ENCODE results near the gene MYH10.
"Not testable (repeated sequence)": the region's sequence is repeated elsewhere in the genome, so short reads cannot be mapped to it uniquely, and the experiment has no call there.

MYH10 gene

DNA sequence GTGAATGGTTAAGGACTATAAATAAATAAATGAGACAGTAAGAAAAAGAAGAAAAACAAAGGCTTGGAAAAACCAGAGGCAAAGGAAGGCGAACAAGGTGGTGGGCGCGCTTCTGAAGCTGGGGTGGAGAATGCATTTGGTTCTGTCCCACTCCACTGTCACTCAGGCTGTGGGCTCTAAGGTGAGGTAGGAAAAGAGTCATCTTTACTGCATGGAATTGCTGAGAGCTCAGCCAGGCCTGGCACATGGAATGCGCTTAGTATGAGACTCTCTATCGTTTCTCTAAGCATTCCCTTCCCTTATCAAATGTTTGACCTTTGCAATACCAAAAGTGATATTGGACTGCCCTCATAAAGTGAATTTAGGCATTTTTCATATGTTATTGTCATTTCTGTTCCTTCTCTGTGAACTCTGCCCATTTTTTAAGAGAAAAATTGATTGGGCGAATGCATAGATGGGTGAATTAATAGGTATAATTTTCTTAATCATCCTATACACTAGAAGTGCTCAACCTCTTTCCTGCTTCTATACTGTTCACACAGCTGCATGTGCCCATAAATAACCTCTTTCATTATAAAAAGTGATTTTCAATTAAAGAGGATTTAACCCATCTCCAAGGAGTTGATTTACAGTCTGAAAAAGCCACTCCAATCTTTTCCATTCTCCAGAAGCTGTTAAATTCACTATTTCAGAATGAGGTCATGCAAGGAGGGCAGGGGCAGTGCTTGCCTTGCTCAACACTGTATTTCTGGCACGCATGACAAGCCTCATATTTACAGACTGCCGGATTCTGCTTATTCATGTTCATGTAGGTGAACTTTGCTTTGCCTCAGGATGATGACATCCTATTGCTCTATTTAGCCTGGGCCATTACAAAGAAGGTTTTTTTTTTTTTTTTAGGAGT, 87.7 kb downstream of the MYH10 start:
- no peak for FAIRE-seq

DNA sequence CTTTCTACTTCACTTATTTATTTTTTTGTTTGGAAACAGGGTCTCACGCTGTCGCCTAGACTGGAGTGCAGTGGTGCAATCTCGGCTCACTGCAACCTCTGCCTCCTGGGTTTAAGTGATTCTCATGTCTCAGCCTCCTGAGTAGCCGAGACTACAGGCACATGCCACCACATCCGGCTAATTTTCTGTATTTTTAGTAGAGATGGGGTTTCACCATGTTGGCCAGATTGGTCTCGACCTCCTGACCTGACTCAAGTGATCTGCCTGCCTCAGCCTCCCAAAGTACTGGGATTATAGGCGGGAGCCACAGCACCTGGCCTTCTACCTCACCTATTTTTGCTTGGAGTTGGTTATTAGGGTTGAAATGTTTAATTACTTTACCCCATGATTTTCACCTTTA, 90.5 kb downstream of the MYH10 start:
- not testable (repeated sequence) for FAIRE-seq

GRCh38 chr17:8537734-8538133, 92.8 kb downstream of the MYH10 start:
- FAIRE-seq: no peak

GRCh38 chr17:8534498-8535188, 95.9 kb downstream of the MYH10 start:
- no peak for FAIRE-seq

GRCh38 chr17:8532021-8532420, 98.5 kb downstream of the MYH10 start:
- no peak for FAIRE-seq

DNA sequence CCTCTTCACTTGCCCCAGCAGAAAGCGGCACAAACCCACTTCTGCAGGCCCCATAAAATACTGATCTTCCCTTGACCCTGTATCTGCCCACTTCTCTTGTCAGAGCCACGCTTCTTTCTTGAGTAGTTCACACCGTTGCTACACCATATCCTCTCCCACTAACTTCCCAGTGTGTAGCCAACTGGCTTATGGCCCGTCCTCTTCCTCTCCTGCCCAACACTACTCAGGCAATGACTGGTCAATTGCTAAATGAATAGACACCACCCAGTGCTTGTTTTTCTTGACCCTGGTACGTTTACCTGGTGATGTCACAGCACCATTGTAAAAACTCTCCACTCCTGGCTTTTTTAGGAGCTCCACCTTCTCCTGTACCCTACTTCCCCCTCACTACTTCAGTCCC, 107.9 kb downstream of the MYH10 start:
- no peak for FAIRE-seq

DNA sequence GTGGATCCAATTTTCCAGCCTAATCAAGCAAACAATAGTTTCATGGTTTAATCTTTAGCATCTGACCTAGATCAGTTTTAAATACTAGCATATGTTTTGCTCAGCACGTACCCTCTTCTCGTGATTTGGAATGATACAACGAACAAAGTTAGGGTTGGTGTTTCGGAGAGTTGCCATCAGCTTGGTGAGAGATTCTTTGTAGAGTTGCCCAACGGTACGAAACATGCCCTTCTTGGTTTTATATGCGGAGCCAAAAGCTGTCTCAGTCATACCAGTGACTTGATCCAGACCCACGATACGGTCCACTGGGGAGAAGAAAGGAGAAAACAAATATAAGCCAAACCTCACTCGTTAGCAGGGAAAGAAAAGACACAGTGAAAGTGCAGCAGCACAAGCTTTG, 109.5 kb downstream of the MYH10 start:
- no peak for FAIRE-seq

DNA sequence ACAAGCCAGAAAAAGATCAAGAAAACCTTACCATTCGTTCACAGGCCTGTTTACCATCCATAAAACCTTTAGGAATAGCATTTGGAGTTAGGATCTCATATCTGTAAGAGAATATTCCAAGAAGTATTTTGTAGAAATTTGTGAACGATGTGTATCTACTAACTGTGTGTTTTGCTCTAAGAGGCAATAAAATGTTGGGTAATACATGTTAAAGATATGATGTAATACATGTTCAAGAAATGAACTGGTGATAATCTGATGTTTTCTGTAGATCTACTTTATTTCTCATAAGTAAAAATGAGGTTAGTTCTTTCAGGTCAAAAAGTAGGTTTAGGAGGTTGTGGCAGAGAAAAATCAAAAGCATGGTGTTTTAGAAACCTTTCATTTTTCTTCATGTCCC, 111.7 kb downstream of the MYH10 start:
- FAIRE-seq: no peak

- FAIRE-seq: no peak
Observed at GRCh38 chr17:8518326-8518725, 112.2 kb downstream of the MYH10 start.

DNA sequence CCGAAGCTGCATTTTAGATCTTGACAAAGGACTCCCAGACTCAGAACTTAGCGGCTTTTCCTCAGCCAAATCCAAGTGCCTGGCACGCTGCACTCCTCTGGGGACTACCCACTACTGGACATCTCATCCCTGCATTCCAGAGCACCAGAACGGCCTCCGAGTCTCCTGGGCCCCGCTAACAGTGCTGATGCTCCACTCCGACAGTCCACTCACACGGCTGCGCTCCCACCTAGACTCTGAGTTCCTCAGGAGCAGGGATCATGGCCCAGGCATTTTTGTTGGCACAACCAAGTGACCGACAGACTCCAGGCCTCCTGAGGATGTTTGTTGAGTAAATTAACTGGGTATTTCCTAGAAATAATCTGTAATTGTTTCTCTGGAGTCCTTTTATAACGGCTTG, 115.7 kb downstream of the MYH10 start:
- no peak for FAIRE-seq

DNA sequence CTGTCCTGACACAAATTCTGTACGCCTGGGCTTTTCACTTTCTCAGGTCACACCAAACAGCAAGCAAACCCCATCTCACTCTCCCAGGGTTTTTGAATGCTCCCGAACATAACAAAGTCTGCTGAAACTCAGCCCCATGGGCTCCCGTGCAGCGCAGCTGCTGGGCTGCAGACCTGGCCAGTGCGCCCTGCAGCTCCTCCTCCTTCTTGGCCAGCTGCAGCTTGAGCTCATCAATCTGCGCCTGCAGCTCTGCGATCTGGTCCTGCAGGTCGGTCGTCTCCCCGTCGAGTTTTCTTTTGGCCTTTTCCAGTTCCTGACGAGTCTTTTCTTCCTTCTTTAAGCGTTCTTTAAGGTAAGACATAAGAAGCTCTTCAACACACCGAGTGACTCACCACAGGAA, 124.4 kb downstream of the MYH10 start:
- no peak for FAIRE-seq

GRCh38 chr17:8504460-8505207, 125.9 kb downstream of the MYH10 start:
- no peak for FAIRE-seq

GRCh38 chr17:8503807-8504206, 126.7 kb downstream of the MYH10 start:
- FAIRE-seq: no peak

DNA sequence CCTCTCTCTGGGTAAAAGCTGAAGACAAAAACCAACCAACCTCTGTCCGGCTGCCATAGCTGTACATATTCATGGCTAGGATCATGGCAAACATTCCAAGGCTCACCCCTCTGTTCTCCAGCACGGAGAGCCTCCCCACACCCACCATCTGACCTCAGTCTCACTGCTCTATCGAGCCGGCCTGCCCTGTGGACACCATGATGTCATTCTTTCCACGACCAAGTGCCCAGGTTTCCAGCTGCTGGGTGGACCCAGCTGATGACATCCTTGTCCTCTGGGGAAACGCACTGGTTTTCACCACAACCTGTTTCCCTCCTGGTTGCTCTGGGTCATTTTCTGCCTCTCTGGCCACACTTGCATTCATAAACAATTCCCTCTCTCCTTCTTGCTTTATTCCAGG, 127.2 kb downstream of the MYH10 start:
- no peak for FAIRE-seq

- no peak for FAIRE-seq
Observed at GRCh38 chr17:8502126-8502525, 128.4 kb downstream of the MYH10 start.

GRCh38 chr17:8500609-8501008, 129.9 kb downstream of the MYH10 start:
- no peak for FAIRE-seq

DNA sequence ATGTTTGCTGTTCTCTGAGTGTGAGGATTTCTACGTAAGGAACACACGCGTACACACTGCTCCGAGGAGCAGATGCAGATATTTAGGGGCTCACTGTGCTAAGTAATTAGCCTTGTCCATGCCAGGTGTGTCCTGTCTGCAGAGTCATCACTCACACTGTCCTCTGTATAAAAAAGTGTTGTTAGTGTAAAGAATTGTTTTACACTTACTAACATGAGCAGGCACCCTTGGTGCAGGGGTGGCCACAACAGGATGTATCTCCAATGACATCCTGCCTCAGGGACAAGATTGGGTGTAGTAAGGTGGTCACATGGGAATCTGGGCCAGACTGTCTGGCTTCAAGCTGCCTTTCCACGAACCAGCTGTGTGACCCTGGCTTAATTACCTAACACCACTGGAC, 130.9 kb downstream of the MYH10 start:
- no peak for FAIRE-seq

DNA sequence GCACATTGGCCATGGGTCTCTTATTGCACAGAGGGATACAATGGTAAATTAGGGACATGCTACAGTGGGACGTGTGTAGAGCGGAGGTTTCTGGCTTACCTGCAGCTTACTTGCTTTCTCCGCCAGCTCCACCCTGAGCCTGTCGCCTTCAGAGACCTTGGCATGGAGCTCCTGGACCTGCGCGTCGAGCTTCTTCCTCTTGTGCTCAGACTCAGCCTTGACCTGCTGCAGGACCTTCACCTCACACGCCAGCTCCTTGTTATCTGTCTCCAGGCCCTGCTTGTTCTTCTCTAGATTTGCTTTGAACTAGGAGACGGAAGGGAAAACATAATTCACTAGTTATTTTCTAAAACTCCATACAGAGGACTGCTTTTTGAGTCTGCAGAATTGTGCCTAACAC, 131.4 kb downstream of the MYH10 start:
- FAIRE-seq: no peak

- no peak for FAIRE-seq
Observed at GRCh38 chr17:8496081-8496480, 134.4 kb downstream of the MYH10 start.

DNA sequence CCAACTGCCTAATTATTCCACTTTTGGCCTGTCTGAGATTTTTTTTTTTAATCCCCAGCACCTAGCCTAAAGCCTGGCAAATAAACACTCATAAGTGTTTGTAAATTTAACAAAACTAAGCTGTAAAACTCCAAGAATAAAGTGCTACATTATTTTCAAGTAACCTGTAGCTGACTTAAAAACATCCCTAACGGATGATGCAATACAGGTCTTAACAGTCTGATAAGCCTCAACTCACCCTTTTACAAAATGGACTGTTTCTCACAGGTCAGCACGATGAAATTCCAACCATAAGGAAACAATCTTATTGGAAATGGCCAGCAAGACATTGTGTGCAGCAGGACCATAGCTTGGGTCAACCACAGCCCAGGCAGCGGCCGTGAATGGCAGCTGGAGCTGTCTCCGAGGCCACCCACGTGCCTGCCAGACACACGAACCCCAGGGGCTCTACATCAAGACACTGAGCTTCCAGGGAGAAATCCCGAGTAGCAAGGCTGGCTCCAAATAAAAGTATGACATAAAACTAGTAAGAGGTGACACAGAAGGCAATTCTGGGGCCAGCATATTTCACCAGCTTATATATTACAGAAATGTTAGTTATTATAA, 135.9 kb downstream of the MYH10 start:
- FAIRE-seq: no peak

DNA sequence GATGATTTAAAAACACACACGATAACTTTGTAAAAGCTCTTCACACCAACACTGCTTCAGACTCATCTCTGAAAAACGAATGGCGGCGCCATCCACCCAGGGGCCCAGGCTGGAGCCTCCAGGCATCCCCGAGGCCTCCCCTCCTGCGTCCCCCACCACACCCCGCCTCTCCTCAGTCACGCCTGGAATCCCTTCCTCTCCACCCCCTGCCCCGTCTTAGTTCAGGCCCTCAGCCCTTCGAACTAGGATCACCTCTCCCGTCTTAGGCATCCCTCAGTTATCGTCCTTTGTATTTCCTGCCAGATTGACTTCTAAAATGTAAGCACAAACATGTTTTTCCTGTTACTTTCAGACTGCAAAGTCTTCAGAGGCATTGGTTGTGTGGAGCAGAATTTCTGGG, 136.5 kb downstream of the MYH10 start:
- no peak for FAIRE-seq

DNA sequence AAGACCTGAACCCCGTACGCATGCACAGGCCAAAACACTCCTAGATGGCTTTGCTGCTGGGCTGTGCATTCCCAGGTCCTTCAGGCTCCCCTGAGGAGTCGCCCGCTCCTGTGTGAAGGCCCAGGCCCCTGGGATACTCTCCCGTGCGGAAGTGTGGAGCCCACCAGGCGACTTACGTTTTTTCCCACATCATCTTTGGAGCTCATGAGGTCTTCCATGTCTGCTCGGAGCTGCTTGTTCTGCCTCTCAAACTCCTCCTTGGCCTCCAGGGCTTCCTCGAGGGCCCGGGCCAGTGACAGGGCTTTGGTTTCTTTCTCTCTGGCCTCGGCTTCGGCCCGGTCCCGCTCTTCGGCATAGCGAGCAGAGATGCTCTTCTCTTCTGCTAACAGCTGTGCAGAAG, 138.4 kb downstream of the MYH10 start:
- FAIRE-seq: no peak

Data from TTC549 (cell line).